GM19351 (cell line): ENCODE data around the gene SORCS1.

Experiments
- ATAC-seq: cut with Tn5 transposase; IDR thresholded peaks from one replicate; pipeline ENCODE4 v1.9.1; 2021; ENCODE audit warnings: mild to moderate bottlenecking, moderate library complexity; ENCODE audit not compliant: unreplicated experiment

SORCS1 gene

GRCh38 chr10:106559442-106559841 is 605.1 kb downstream of the SORCS1 start:
- no peak for ATAC-seq

GRCh38 chr10:106557951-106558733 is 606.4 kb downstream of the SORCS1 start:
- ATAC-seq: no peak

- ATAC-seq: no peak
Observed at GRCh38 chr10:106557053-106557452, 607.5 kb downstream of the SORCS1 start.

- no peak for ATAC-seq
Observed at GRCh38 chr10:106555599-106555998, 608.9 kb downstream of the SORCS1 start.

- no peak for ATAC-seq
Observed at GRCh38 chr10:106551501-106552062, 612.9 kb downstream of the SORCS1 start.

GRCh38 chr10:106548832-106549231 is 615.7 kb downstream of the SORCS1 start:
- no peak for ATAC-seq

GRCh38 chr10:106547047-106547635 is 617.4 kb downstream of the SORCS1 start:
- ATAC-seq: no peak

GRCh38 chr10:106542461-106542860 is 622.0 kb downstream of the SORCS1 start:
- no peak for ATAC-seq

GRCh38 chr10:106540645-106541044 is 623.9 kb downstream of the SORCS1 start:
- ATAC-seq: no peak

- no peak for ATAC-seq
Observed at GRCh38 chr10:106537866-106538265, 626.6 kb downstream of the SORCS1 start.

GRCh38 chr10:106535304-106535953 is 629.1 kb downstream of the SORCS1 start:
- no peak for ATAC-seq

GRCh38 chr10:106534441-106534840 is 630.1 kb downstream of the SORCS1 start:
- no peak for ATAC-seq

GRCh38 chr10:106528702-106529101 is 635.8 kb downstream of the SORCS1 start:
- no peak for ATAC-seq

GRCh38 chr10:106525835-106526234 is 638.7 kb downstream of the SORCS1 start:
- ATAC-seq: no peak
